HG03354 (cell line): ENCODE results near the gene DDT.
"Not testable (repeated sequence)": the region's sequence is repeated elsewhere in the genome, so short reads cannot be mapped to it uniquely, and the experiment has no call there.

ENCODE experiments used
- ATAC-seq: cut with Tn5 transposase; IDR thresholded peaks from one replicate; pipeline ENCODE4 v1.9.1; 2021; ENCODE audit warnings: mild to moderate bottlenecking; ENCODE audit not compliant: unreplicated experiment, poor library complexity, severe bottlenecking

DDT gene

DNA sequence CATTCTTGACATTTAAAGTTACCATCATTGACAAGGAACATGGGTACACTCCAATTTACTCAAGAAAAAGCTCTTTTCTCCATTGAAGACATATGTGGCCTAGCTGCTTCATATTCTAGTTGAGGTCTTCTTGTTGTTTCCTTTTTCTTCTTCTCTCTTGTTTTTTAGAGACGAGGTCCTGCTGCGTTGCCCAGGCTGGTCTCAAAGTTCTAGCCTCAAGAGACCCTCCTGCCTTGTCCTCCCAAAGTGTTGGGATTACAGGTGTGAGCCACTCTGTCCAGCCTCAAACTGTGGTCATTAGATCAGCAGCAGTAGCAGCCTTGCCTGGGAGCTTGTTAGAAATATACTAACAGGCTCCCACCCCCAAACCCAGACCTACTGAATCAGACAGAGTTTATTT, 18.8 kb upstream of the DDT start:
- ATAC-seq: not testable (repeated sequence)

DNA sequence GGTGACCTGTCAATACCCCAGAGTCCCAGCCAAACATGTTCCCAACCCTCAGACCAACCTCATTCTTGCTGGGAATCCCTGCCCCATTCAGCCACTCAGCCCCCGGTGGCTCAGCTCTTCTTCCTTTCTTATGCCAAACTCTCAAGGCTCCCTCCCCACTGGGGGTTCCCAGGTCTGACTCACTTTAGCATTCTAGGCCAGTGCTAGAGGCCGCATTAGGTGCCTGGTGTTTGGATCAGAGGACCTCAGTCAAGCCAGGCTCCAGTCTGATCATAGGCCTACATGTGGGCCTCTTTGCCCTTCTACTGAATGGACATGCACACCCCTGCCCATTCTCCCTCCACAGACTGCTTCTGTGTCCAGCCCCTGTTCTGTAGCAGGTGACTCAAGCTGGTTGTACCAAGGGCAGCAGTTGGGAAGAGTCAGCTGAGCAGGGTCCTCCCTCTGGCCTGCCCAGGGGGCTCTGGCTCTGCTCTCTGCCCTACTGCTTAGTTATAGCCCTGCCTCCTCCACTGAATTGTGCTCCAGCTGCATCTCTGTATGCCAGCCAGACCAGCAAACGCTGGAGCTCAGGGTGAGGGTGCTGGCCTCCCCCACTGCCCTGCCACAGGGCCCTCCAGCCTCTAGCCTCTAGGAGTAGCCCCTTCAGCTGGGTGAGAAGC, 15.5 kb upstream of the DDT start:
- ATAC-seq: not testable (repeated sequence)

DNA sequence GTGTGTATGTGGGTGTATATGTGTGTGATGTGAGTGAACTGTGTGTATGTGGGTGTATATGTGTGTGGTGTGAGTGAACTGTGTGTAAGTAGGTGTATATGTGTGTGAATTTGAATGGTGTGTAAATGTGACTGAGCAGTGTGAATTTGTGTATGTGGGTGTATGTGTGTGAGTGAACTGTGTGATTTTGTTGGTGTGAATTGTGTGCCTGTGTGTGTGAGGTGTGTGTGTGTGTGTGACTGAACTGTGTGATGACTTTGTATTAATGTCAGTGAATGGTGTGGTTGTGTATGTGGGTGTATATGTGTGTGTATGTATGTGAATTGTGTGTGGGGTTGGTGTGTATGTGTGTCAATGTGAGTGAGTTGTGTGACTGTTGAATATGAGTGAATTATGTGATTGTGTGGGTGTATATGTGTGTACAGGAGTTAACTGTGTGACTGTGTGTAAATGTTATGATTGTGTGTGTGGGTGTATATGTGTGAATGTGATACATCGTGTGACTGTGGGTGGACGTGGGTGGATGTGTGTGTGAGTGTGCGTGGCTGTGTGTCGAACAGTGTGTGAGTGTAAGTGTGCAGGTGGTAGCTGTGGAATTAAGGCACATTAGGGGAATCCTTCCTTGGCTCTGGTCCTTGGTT, 12.4 kb upstream of the DDT start:
- ATAC-seq: not testable (repeated sequence)

DNA sequence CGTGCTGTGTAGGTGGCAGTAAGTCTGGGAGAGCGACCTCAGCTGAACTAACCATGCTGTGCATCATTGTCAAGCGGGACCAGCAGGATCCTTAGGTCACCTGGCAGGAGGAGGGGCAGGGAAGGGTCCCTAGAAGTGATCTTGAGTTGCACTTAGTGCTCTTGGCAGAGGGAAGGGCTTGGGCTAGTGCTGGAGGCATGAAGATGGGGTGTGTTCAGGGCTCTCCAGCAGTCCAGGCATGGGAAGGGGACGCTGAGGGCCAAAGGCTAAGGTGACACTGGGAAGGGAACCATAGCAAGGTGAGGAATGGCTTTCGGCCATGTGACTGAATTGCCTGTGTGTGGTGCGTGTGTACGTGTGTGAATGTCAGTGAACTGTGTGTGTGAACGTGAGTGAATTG, 11.8 kb upstream of the DDT start:
- ATAC-seq: not testable (repeated sequence)

DNA sequence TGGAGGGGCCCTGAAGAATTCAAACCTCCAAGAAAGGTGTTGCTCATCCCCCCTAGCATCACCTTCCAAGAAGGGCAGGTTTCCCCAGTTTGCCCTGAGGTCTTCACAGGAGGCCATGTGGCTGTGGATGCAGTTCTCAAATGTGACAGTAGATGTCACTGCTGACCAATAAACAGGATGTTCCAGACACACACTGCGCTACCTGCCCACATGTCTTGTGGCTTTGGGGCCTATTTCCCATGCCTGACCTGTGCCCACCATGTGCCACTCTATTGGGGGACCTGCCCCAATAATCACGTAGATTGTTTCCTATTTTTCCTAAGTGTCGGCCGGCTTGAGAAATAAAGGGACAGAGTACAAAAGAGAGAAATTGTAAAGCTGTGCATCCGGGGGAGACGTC, 10.2 kb upstream of the DDT start:
- ATAC-seq: no peak

DNA sequence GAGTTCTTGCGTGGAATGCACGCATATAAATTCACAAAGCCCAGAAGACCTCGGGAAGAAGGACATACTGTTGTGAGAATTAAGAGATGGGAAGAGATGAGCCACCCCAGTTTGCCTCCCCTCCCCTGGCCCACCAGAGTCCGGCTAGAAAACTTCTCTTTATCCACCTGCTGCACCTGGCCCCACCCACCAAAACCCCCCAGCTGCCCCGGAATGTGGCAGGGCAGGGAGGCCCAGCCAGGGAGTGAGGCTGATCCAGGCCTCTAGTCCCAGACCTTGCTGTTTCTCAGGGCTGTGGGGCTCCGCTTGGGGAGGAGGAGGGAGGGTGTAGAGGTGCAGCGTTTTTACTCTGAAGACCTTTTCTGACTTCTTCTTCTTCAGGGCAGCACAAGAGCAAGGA, 6.3 kb upstream of the DDT start:
- not testable (repeated sequence) for ATAC-seq

DNA sequence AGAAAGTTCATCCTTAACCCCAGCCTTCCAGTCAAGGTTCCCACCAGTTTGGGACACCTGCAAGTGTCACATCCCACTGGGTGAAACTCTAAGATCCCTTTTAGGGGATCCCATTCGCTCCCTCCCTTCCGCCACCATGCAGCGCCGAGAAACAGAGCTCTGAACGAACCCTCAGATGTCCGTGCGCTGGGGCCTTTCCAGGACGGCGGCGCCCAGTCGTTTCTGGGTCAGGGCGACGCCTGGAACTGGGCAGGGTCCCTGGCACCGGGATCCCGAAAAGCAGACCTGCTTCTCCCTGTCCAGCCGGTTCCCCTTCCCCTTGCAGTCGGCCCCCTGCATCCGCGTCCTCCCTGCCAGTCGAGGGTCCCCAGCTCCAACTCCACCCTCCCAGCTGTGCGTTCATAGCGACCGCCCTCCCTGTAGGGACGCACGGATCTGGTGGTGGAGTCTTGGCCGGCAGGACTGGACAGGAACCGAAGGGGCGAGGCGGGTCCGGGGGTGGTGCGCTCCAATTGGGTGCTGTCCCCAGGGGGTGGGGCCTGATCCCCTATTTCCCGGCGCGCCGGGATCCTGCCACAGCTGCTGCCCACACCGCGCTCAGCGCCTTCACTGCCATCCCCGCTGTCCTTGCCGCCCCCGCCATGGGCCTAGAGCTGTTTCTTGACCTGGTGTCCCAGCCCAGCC, 5.5 kb upstream of the DDT start, which contains the start of gene GSTT2:
Gene GSTT2 (plus strand): TSS at position 578 of the 684 bp plus-strand sequence.
- not testable (repeated sequence) for ATAC-seq

DNA sequence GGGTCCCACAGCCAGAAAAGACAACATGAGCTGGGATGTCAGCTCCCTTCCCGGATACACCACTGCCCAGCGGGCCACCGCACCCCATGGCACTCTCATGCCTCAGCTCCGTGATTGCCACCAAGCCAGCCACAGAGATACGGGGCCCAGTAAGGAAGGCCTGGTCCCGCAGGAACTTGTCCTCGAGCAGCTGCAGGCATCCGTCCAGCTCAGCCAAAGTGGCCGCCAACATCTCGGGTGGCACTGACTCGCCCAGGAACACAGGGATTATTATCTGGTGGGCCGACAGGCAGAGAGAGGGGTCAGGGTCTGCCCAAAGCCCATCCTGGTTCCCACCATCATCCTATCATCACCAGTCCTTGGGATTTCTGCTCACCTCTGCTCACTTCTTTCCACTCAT, 3.1 kb upstream of the DDT start:
- not testable (repeated sequence) for ATAC-seq

DNA sequence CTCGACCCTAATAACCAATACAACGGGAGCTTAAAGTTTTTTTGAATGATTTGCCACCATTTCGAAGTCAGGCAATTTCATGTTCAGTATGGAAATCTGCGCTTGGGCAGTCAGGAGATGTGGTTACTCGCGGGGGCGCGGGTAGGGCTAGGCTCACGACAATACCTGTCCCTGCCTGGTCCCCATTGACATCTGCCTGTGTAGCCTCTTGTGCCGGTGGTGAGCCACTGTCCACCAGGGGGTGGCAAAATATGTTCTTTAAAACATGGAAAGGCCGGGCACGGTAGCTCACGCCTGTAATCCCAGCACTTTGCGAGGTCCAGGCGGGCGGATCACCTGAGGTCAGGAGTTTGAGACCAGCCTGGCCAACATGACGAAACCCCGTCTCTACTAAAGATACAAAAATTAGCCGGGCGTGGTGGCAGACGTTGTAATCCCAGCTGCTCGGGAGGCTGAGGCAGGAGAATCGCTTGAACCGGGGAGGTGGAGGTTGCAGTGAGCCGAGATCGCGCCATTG, 653 bp upstream of the DDT start:
- ATAC-seq: peak; percentile 42

DNA sequence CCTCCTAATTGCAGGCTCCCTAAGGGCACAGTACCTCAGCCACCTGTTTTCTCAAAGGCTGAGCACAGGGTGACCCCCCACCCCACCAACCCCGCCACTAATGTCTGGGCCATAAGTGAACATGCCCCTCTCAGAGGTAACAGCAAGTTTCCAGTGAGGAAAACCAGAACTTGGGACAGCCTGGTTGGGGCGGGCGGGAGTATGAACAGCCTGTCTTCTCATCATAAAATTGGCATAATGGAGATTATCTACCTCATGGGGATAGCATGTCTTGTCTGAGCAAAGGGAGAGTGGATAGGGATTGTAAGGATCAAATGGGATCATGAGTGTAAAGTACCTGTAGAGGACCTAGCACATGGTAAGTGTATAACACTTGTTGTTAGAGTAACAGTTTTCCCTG, 2.3 kb downstream of the DDT start:
- not testable (repeated sequence) for ATAC-seq

DNA sequence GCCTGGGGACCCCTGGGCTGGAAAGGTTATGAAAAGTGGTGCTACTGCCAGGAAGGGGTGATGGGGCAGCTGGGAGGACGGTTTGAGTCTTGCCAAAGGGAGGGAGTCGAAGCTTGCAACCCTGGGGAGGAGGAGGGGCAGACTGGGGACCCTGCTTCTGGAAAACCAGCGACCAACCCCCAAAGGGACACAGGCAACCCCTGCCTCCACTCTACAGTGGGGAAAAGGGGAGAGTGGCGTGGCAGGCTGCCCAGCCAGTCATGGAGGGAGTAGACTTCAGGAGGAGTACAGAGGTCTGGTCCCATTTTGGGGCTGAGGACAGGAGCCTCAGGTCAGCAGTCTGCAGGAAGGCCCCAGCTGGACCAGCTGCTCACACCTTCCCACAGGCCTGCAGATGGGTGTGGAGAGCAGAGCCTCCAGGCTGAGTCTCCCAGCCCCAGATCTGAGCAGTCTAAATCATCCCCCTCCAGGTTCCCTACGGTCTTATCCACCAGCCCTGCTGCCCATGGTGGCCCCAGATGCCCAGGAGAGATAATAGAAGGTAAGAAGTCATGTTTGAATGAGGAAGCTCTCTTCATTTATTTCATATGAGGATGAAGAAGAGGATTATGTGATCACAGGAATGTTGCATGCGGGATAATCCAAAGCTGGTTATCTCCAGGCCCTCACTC, 3.3 kb downstream of the DDT start:
- no peak for ATAC-seq

DNA sequence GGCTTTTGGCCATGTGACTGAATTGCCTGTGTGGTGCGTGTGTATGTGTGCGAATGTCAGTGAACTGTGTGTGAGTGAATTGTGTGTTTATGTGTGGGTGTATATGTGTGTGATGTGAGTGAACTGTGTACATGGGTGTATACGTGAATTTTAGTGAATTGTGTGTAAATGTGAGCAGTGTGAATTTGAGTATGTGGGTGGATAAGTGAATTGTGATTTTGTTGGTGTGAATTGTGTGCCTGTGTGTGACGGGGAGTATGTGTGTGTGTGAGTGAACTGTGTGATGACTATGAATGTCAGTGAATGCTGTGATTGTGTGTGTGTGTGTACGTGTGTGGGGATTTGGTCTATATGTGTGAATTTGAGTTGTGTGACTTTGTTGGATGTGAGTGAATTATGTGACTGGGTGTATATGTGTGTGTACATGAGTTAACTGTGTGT, 4.0 kb downstream of the DDT start:
- ATAC-seq: no peak

DNA sequence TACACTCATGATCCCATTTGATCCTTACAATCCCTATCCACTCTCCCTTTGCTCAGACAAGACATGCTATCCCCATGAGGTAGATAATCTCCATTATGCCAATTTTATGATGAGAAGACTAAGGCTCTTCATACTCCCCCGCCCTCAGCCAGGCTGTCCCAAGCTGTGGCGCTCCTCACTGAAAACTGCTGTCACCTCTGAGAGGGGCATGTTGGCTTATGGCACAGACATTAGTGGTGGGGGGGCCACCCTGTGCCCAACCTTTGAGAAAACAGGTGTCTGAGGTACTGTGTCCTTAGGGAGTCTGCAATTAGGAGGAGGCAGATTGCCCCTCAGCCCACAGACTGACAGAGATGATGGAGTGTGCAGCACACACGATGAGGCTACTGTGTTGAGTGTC, 5.2 kb downstream of the DDT start:
- no peak for ATAC-seq

DNA sequence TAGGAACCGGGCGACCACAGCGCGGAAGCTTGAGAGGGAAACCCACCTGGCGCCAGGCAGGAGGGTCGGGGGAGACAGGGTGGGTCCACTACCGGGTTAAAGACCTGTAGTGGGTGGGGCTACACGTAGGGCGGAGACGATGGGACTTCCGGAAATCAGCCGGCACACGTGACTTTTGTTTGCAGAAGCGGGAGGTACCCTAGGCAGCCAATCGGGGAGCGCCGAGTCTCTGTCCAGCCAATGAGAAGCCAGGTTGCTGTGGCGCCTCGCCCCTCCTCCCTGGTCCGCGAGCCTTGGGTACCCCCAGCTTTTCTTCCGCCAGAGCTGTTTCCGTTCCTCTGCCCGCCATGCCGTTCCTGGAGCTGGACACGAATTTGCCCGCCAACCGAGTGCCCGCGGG, 7.7 kb downstream of the DDT start, which contains the start of gene DDTL:
Gene DDTL (plus strand): TSS at position 321 of the 400 bp plus-strand sequence. CDS start 27 bp downstream, at position 348.
- peak; percentile 95 for ATAC-seq

DNA sequence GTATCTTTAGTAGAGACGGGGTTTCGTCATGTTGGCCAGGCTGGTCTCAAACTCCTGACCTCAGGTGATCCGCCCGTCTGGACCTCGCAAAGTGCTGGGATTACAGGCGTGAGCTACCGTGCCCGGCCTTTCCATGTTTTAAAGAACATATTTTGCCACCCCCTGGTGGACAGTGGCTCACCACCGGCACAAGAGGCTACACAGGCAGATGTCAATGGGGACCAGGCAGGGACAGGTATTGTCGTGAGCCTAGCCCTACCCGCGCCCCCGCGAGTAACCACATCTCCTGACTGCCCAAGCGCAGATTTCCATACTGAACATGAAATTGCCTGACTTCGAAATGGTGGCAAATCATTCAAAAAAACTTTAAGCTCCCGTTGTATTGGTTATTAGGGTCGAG, 8.1 kb downstream of the DDT start:
- ATAC-seq: peak; percentile 39

DNA sequence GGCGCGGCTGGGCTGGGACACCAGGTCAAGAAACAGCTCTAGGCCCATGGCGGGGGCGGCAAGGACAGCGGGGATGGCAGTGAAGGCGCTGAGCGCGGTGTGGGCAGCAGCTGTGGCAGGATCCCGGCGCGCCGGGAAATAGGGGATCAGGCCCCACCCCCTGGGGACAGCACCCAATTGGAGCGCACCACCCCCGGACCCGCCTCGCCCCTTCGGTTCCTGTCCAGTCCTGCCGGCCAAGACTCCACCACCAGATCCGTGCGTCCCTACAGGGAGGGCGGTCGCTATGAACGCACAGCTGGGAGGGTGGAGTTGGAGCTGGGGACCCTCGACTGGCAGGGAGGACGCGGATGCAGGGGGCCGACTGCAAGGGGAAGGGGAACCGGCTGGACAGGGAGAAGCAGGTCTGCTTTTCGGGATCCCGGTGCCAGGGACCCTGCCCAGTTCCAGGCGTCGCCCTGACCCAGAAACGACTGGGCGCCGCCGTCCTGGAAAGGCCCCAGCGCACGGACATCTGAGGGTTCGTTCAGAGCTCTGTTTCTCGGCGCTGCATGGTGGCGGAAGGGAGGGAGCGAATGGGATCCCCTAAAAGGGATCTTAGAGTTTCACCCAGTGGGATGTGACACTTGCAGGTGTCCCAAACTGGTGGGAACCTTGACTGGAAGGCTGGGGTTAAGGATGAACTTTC, 13.0 kb downstream of the DDT start, which contains the start of gene GSTT2B:
Gene GSTT2B (minus strand): TSS at position 112 of the 688 bp plus-strand sequence. CDS start 64 bp downstream, at position 48.
- not testable (repeated sequence) for ATAC-seq

DNA sequence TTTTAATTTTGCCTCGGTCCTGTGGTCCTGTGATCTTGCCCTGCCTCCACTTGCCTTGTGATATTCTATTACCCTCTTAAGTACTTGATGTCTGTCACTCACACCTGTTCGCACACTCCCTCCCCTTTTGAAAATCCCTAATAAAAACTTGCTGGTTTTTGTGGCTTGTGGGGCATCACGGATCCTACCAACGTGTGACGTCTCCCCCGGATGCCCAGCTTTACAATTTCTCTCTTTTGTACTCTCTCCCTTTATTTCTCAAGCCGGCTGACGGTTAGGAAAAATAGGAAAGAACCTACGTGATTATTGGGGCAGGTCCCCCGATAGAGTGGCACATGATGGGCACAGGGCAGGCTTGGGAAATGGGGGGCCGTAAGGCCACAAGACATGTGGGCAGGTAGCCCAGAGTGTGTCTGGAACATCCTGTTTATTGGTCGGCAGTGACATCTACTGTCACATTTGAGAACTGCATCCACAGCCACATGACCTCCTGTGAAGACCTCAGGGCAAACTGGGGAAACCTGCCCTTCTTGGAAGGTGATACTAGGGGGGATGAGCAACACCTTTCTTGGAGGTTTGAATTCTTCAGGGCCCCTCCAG, 17.8 kb downstream of the DDT start:
- not testable (repeated sequence) for ATAC-seq

DNA sequence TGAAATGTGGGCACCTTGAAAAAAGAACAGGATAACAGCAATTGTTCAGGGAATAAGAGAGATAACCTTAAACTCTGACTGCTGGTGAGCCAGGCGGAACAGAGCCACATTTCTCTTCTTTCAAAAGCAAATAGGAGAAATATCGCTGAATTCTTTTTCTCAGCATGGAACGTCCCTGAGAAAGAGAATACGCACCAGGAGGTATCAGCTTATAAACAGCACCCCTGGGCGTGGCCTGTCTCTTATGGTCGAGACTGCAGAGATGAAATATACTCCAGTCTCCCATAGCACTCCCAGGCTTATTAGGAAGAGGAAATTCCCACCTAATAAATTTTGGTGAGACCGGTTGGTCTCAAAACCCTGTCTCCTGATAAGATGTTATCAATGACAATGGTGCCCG, 18.4 kb downstream of the DDT start:
- not testable (repeated sequence) for ATAC-seq

DNA sequence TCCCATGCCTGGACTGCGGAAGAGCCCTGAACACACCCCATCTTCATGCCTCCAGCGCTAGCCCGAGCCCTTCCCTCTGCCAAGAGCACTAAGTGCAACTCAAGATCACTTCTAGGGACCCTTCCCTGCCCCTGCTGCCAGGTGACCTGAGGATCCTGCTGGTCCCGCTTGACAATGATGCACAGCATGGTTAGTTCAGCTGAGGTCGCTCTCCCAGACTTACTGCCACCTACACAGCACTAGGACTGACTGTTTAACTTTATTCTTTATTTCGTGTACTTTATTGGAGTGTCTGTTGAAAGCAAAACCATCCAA, 19.3 kb downstream of the DDT start:
- ATAC-seq: not testable (repeated sequence)
